Uterus (tissue), 4 donors: ENCODE results near the gene AKIRIN1. TPM values are rescaled to one million over a fixed set of nuclear protein-coding genes. Genes with fewer than 3 reads are reported as not detected.
A peak's percentile ranks its signal among the peaks of the same experiment; 100 is the strongest.

Source experiments
- DNase-seq, 2 donors: peaks; one replicate each; pipeline ENCODE4 v3.0.0-alpha.2; 2019 to 2020
- H3K27ac ChIP-seq, 2 donors: fragments of 200-600 bp; sonication (generic); 1 replicate in 1 of 2; 2 replicates in 1 of 2; pipeline ENCODE4 v1.5.1; 2016 to 2018
- H3K27me3 ChIP-seq, 2 donors: fragments of 200-600 bp; sonication (generic); one replicate each; pipeline ENCODE4 v1.5.1; 2018 to 2019; ENCODE audit warnings: control low read depth in 1 of 2
- H3K36me3 ChIP-seq, 2 donors: fragments of 200-600 bp; sonication (generic); one replicate each; pipeline ENCODE4 v1.5.1; 2019; ENCODE audit warnings: control low read depth in 1 of 2
- H3K4me1 ChIP-seq, 2 donors: fragments of 200-600 bp; sonication (generic); one replicate each; pipeline ENCODE4 v1.5.1; 2018 to 2019; ENCODE audit warnings: control low read depth in 1 of 2
- H3K4me3 ChIP-seq, 2 donors: fragments of 200-600 bp; sonication (generic); 1 replicate in 1 of 2; 2 replicates in 1 of 2; pipeline ENCODE4 v1.5.1; 2018 to 2019; ENCODE audit warnings: mild to moderate bottlenecking in 1 of 2
- H3K9me3 ChIP-seq, 2 donors: fragments of 200-600 bp; sonication (generic); one replicate each; pipeline ENCODE4 v1.5.1; 2019; ENCODE audit warnings: control low read depth in 1 of 2
- POLR2A ChIP-seq, 2 donors: fragments of 450-650 bp; IDR thresholded peaks; one replicate each; pipeline ENCODE4 v1.6.1; 2016; ENCODE audit warnings: antibody characterized with exemption in 2 of 2, mild to moderate bottlenecking in 1 of 2, moderate library complexity in 1 of 2
- intact Hi-C: fragments of 100-400 bp; cut with DNase I; formaldehyde crosslinking; loops from one replicate; pipeline ENCODE4 v1.15.1; 2023; ENCODE audit warnings: low total_unique reads
- total RNA-seq, 4 donors: library from RNA; depleted of rRNA in 3 of 4; stranded (reverse); fragments of >200 nt in 3 of 4; gene quantifications; one replicate each; pipeline versions ENCODE4 v1.1.0 to v1.2.4, GENCODE V29; 2014 to 2023
- TF ChIP-seq, protein P1 (sequence below), 4 experiments: fragments of 200-600 bp in 2 of 4; fragments of 450-650 bp in 2 of 4; sonication (generic) in 2 of 4; IDR thresholded peaks; one replicate each; pipeline ENCODE4 v1.5.1; 2016 to 2019; ENCODE audit warnings: antibody characterized with exemption in 4 of 4, mild to moderate bottlenecking in 2 of 4, moderate library complexity in 1 of 4
- donor health status: DM: yes; HTN: yes; CAD: no.

AKIRIN1 gene
- total RNA-seq, 4 donors from 2014 or later = 17.4 to 71.8 (median 53.4) TPM

- TF ChIP-seq, protein P1, sequence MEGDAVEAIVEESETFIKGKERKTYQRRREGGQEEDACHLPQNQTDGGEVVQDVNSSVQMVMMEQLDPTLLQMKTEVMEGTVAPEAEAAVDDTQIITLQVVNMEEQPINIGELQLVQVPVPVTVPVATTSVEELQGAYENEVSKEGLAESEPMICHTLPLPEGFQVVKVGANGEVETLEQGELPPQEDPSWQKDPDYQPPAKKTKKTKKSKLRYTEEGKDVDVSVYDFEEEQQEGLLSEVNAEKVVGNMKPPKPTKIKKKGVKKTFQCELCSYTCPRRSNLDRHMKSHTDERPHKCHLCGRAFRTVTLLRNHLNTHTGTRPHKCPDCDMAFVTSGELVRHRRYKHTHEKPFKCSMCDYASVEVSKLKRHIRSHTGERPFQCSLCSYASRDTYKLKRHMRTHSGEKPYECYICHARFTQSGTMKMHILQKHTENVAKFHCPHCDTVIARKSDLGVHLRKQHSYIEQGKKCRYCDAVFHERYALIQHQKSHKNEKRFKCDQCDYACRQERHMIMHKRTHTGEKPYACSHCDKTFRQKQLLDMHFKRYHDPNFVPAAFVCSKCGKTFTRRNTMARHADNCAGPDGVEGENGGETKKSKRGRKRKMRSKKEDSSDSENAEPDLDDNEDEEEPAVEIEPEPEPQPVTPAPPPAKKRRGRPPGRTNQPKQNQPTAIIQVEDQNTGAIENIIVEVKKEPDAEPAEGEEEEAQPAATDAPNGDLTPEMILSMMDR (IDR thresholded peaks at IDR 0.05) = no peak
- Histone ChIP-seq H3K36me3 (no peaks in the 10 kb centered on the region), H3K4me3 (no peak overlapping the region), H3K27me3 (no peaks in the 10 kb centered on the region), H3K4me1 (no peaks in the 10 kb centered on the region), H3K9me3 (no peaks in the 10 kb centered on the region), H3K27ac (no peak overlapping the region)
- no peak for DNase-seq
- intact Hi-C loops = no loop called here
Observed at GRCh38 chr1:39023140-39023539, 32.1 kb downstream of the AKIRIN1 start.

GRCh38 chr1:39026051-39026865 is 35.2 kb downstream of the AKIRIN1 start, which contains the start of gene NDUFS5:
TSS of gene NDUFS5 (plus strand) at chr1:39026350. CDS start at chr1:39028725, 2,375 bp downstream.
- Histone ChIP-seq H3K27me3 (no peaks in the 10 kb centered on the region), H3K4me3 (peak within 1 kb of the TSS; percentile 72 to 85), H3K4me1 (no peaks in the 10 kb centered on the region), H3K27ac (peak within 1 kb of the TSS; percentile 92 to 94), H3K36me3 (no peaks in the 10 kb centered on the region), H3K9me3 (no peaks in the 10 kb centered on the region)
- intact Hi-C loops = no loop called here
- TF ChIP-seq POLR2A (IDR thresholded peaks at IDR 0.05) = peak; percentile 53 to 93
- TF ChIP-seq, protein P1 (IDR thresholded peaks at IDR 0.05) = peak in 1 of 4 experiments; percentile 2
- DNase-seq = peak; percentile 90 to 93

GRCh38 chr1:39026866-39027507 is 35.9 kb downstream of the AKIRIN1 start:
- no peak for DNase-seq
- no peaks in the 10 kb centered on the region for H3K36me3 ChIP-seq
- peak overlapping the region; percentile 92 to 94 for H3K27ac ChIP-seq
- no peaks in the 10 kb centered on the region for H3K27me3 ChIP-seq
- peaks cover 0 to under 1% of the 10 kb centered on the region in 2 donors for H3K4me1 ChIP-seq
- H3K9me3 ChIP-seq = no peaks in the 10 kb centered on the region
- peak overlapping the region; percentile 72 to 85 for H3K4me3 ChIP-seq
- intact Hi-C loops = no loop called here
- no peak for TF ChIP-seq POLR2A (IDR thresholded peaks at IDR 0.05)
- TF ChIP-seq, protein P1 (IDR thresholded peaks at IDR 0.05) = no peak

- no peak for DNase-seq
- Histone ChIP-seq H3K27ac (no peak overlapping the region), H3K36me3 (no peaks in the 10 kb centered on the region), H3K4me1 (peaks cover 0 to 7% of the 10 kb centered on the region in 2 donors), H3K27me3 (no peaks in the 10 kb centered on the region), H3K9me3 (no peaks in the 10 kb centered on the region), H3K4me3 (no peak overlapping the region)
- intact Hi-C loops = no loop called here
- no peak for TF ChIP-seq POLR2A (IDR thresholded peaks at IDR 0.05)
- TF ChIP-seq, protein P1 (IDR thresholded peaks at IDR 0.05) = no peak
Observed at GRCh38 chr1:39034114-39034654, 43.1 kb downstream of the AKIRIN1 start.

DNA sequence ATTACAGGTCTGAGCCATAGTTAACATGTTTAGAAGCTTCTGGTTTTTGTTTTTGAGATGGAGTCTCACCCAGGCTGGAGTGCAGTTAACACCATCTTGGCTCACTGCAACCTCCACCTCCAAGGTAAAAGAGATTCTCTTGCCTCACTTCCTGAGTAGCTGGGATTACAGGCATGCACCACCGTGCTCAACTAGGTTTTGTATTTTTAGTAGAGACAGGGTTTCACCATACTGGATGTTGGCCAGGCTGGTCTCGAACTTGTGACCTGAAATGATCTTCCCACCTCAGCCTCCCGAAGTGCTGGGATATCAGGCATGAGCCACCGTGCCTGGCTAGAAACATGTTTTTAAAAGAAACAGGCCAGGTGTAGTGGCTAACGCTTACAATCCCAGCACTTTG is 45.6 kb downstream of the AKIRIN1 start:
- no peak for DNase-seq
- H3K27me3 ChIP-seq = no peaks in the 10 kb centered on the region
- H3K36me3 ChIP-seq = no peaks in the 10 kb centered on the region
- intact Hi-C loops = no loop called here
- H3K4me1 ChIP-seq = peaks cover 0 to 7% of the 10 kb centered on the region in 2 donors
- TF ChIP-seq, protein P1 (IDR thresholded peaks at IDR 0.05) = no peak
- no peak for TF ChIP-seq POLR2A (IDR thresholded peaks at IDR 0.05)
- H3K27ac ChIP-seq = no peak overlapping the region
- no peaks in the 10 kb centered on the region for H3K9me3 ChIP-seq
- H3K4me3 ChIP-seq = no peak overlapping the region
